ENCODE measurements around the gene JUND. TPM values are rescaled to one million over a fixed set of nuclear protein-coding genes. Genes with fewer than 3 reads are reported as not detected.

The JUND gene
- total and polyA plus RNA-seq, 5 donors from 2014 or later = 30.7 to 1,564 (median 71.7) TPM

GRCh38 chr19:18291590-18292461, 10.4 kb upstream of the JUND start:
- peaks cover 5% of the 10 kb centered on the region for H3K27me3 Mint-ChIP-seq
- peak overlapping the region; percentile 99 for H3K27ac ChIP-seq (ENCODE audit: insufficient read depth, low read length, poor library complexity, severe bottlenecking)
- no peaks in the 10 kb centered on the region for H3K9me3 Mint-ChIP-seq
- peaks cover 15 to 61% (median 28%) of the 10 kb centered on the region in 4 donors for H3K4me1 Mint-ChIP-seq
- ATAC-seq (ENCODE audit: low read depth in 2 of 2) = peak in 1 of 2 donors; percentile 26
- H3K36me3 ChIP-seq (ENCODE audit: control insufficient read depth, insufficient read depth, low read length) = no peaks in the 10 kb centered on the region
- H3K4me1 ChIP-seq (ENCODE audit: control insufficient read depth, insufficient read depth, low read length, poor library complexity, severe bottlenecking) = peaks cover 57% of the 10 kb centered on the region
- H3K9me3 ChIP-seq (ENCODE audit: control insufficient read depth in 2 of 2, low read length in 2 of 2) = no peaks in the 10 kb centered on the region
- no peaks in the 10 kb centered on the region for H3K27me3 ChIP-seq (ENCODE audit: control insufficient read depth, insufficient read depth, low read length)
- peak overlapping the region; percentile 97 to 100 (median 99) for H3K27ac Mint-ChIP-seq
- H3K36me3 Mint-ChIP-seq = no peaks in the 10 kb centered on the region
- peak overlapping the region; percentile 65 for H3K4me3 ChIP-seq (ENCODE audit: low read depth, low read length)
- peak overlapping the region; percentile 91 to 94 (median 93) for H3K4me3 Mint-ChIP-seq
- peak; percentile 63 to 83 (median 72) for DNase-seq

DNA sequence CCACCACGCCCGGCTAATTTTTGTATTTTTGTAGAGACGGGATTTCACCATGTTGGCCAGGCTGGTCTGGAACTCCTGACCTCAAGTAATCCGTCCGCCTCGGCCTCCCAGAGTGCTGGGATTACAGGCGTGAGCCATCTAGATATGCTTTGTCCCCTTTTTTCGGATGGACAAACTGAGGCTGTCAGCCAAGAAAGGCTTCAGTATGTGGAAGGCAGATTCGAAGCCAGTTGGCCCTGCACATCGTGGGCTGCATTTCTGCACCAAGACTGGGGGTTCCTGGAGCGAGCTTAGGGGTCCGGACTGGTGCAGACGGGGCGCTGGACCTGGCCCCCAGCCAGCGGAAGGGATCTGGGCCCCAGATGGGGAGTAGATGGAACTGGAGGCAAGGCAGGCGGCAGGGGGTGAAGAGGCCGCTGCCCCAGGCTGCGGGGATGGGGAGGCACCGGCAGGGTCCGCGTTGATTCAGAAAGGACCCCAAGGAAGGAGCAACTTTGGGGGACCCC, 9.7 kb upstream of the JUND start:
- Mint-ChIP-seq H3K4me3 (peak overlapping the region; percentile 91 to 94 (median 93)), H3K36me3 (no peaks in the 10 kb centered on the region), H3K27me3 (peaks cover 5% of the 10 kb centered on the region), H3K4me1 (peaks cover 15 to 63% (median 32%) of the 10 kb centered on the region in 4 donors), H3K27ac (peak overlapping the region; percentile 97 to 100 (median 99)), H3K9me3 (peaks cover 0 to 2% (median 0%) of the 10 kb centered on the region in 7 donors)
- Histone ChIP-seq H3K27ac (ENCODE audit: insufficient read depth, low read length, poor library complexity, severe bottlenecking) (peak overlapping the region; percentile 99), H3K4me1 (ENCODE audit: control insufficient read depth, insufficient read depth, low read length, poor library complexity, severe bottlenecking) (peaks cover 57% of the 10 kb centered on the region), H3K27me3 (ENCODE audit: control insufficient read depth, insufficient read depth, low read length) (no peaks in the 10 kb centered on the region), H3K4me3 (ENCODE audit: low read depth, low read length) (no peak overlapping the region), H3K9me3 (ENCODE audit: control insufficient read depth in 2 of 2, low read length in 2 of 2) (no peaks in the 10 kb centered on the region), H3K36me3 (ENCODE audit: control insufficient read depth, insufficient read depth, low read length) (no peaks in the 10 kb centered on the region)
- no peak for ATAC-seq (ENCODE audit: low read depth in 2 of 2)
- DNase-seq = peak in 2 of 3 donors; percentile 13 to 22

GRCh38 chr19:18290302-18291018, 9.0 kb upstream of the JUND start:
- H3K4me1 Mint-ChIP-seq = peaks cover 15 to 68% (median 36%) of the 10 kb centered on the region in 4 donors
- no peak overlapping the region for H3K4me3 ChIP-seq (ENCODE audit: low read depth, low read length)
- peaks cover 60% of the 10 kb centered on the region for H3K4me1 ChIP-seq (ENCODE audit: control insufficient read depth, insufficient read depth, low read length, poor library complexity, severe bottlenecking)
- H3K27me3 Mint-ChIP-seq = peaks cover 5% of the 10 kb centered on the region
- peak overlapping the region; percentile 97 to 100 (median 99) for H3K27ac Mint-ChIP-seq
- peaks cover 0 to 2% (median 0%) of the 10 kb centered on the region in 7 donors for H3K9me3 Mint-ChIP-seq
- H3K36me3 ChIP-seq (ENCODE audit: control insufficient read depth, insufficient read depth, low read length) = no peaks in the 10 kb centered on the region
- no peaks in the 10 kb centered on the region for H3K36me3 Mint-ChIP-seq
- H3K4me3 Mint-ChIP-seq = peak overlapping the region; percentile 79 to 93 (median 92)
- peak; percentile 67 to 98 (median 72) for DNase-seq
- ATAC-seq (ENCODE audit: low read depth in 2 of 2) = peak; percentile 66 to 68
- H3K27ac ChIP-seq (ENCODE audit: insufficient read depth, low read length, poor library complexity, severe bottlenecking) = peak overlapping the region; percentile 99
- no peaks in the 10 kb centered on the region for H3K27me3 ChIP-seq (ENCODE audit: control insufficient read depth, insufficient read depth, low read length)
- H3K9me3 ChIP-seq (ENCODE audit: control insufficient read depth in 2 of 2, low read length in 2 of 2) = no peaks in the 10 kb centered on the region

DNA sequence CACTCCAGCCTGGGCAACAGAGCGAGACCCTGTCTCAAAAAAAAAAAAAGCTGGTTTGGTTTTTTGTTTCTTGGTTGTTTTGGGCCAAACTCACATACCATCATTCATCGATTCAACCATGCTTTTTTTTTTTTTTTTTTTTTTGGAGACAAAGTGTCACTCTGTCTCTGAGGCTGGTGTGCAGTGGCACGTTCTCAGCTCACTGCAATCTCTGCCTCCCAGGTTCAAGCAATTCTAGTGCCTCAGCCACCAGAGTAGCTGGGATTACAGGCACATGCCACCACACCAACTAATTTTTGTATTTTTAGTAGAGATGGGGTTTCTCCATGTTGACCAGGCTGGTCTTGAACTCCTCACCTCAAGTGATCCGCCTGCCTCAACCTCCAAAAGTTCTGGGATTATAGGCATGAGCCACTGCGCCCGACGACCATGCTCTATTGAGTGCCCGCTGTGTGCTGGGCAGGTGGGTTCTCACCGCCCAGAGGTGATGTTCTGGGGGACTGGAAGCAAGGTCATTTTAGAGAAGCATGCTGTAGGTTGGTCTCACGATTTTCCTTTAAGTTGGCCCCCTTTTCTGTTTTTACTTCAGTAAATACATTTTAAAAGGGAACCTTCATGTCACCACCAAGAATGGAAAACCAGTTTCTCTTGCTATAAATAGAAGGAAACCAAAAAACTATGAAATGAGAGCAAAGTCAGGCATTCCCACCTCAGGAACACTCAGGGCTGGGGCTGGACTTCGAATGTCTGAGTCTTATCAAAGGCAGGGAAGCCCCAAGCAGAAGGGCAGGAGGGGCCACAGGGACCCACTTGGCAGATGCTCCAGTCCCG, 8.3 kb upstream of the JUND start:
- H3K36me3 Mint-ChIP-seq = no peaks in the 10 kb centered on the region
- peaks cover 64% of the 10 kb centered on the region for H3K4me1 ChIP-seq (ENCODE audit: control insufficient read depth, insufficient read depth, low read length, poor library complexity, severe bottlenecking)
- H3K4me3 ChIP-seq (ENCODE audit: low read depth, low read length) = no peak overlapping the region
- H3K9me3 Mint-ChIP-seq = peaks cover 0 to 2% (median 0%) of the 10 kb centered on the region in 7 donors
- peak overlapping the region; percentile 99 for H3K27ac ChIP-seq (ENCODE audit: insufficient read depth, low read length, poor library complexity, severe bottlenecking)
- H3K9me3 ChIP-seq (ENCODE audit: control insufficient read depth in 2 of 2, low read length in 2 of 2) = no peaks in the 10 kb centered on the region
- peaks cover 5% of the 10 kb centered on the region for H3K27me3 Mint-ChIP-seq
- H3K27ac Mint-ChIP-seq = peak overlapping the region; percentile 93 to 100 (median 99)
- DNase-seq (no peak), ATAC-seq (ENCODE audit: low read depth in 2 of 2) (no peak)
- peak overlapping the region; percentile 75 to 93 (median 84) for H3K4me3 Mint-ChIP-seq
- H3K4me1 Mint-ChIP-seq = peaks cover 18 to 71% (median 41%) of the 10 kb centered on the region in 4 donors
- no peaks in the 10 kb centered on the region for H3K36me3 ChIP-seq (ENCODE audit: control insufficient read depth, insufficient read depth, low read length)
- no peaks in the 10 kb centered on the region for H3K27me3 ChIP-seq (ENCODE audit: control insufficient read depth, insufficient read depth, low read length)

DNA sequence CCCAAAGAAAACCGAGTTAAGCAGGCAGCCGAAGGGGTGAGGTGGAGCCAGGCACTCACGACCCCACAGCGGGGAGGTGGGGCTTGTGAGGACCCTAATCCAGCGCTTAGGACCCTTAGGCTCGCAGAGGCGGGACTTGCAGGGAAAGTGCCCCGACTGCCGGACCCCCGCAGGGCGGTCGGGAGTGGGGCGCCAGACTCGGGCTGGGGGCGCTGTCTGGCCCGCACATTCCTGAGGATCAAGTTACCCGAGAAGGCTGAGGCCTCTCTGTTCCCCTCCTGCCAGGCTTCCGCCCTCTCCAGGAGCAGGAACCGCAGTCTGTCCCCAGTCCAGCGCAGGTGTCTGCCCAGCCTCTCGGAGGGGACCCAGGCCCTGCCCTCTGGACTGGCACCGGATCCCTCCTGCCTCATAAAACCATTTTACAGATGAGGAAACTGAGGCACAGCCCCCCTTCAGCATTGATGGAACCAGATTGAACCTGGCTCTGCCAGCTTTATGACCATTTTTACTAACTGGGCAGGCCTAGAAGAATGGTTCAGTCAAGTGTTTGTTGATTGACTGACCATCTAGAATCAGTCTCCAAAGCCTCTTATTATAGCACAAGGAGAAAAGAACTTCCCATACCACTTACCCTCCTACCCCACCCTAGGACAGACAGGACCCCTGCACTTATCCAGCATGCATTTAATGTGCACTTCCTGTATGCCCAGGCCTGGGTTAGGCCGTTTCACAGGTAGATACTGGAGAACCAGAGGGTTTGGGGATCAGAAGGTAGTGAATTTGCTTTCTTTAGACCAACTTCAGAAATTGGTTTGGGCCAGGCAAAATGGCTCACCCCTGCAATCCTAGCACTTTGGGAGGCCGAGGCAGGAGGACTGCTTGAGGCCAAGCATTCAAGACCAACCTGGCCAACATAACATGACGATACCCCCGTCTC, 6.7 kb upstream of the JUND start:
- no peaks in the 10 kb centered on the region for H3K36me3 Mint-ChIP-seq
- H3K9me3 Mint-ChIP-seq = peaks cover 0 to 2% (median 0%) of the 10 kb centered on the region in 7 donors
- peak overlapping the region in 1 of 4 donors; percentile 54 for H3K4me3 Mint-ChIP-seq
- H3K4me1 Mint-ChIP-seq = peaks cover 17 to 64% (median 33%) of the 10 kb centered on the region in 4 donors
- peak overlapping the region in 1 of 3 donors; percentile 43 for H3K27ac Mint-ChIP-seq
- no peaks in the 10 kb centered on the region for H3K9me3 ChIP-seq (ENCODE audit: control insufficient read depth in 2 of 2, low read length in 2 of 2)
- no peaks in the 10 kb centered on the region for H3K27me3 ChIP-seq (ENCODE audit: control insufficient read depth, insufficient read depth, low read length)
- no peaks in the 10 kb centered on the region for H3K36me3 ChIP-seq (ENCODE audit: control insufficient read depth, insufficient read depth, low read length)
- H3K4me3 ChIP-seq (ENCODE audit: low read depth, low read length) = no peak overlapping the region
- DNase-seq (no peak), ATAC-seq (ENCODE audit: low read depth in 2 of 2) (no peak)
- peaks cover 5% of the 10 kb centered on the region for H3K27me3 Mint-ChIP-seq
- peaks cover 56% of the 10 kb centered on the region for H3K4me1 ChIP-seq (ENCODE audit: control insufficient read depth, insufficient read depth, low read length, poor library complexity, severe bottlenecking)
- no peak overlapping the region for H3K27ac ChIP-seq (ENCODE audit: insufficient read depth, low read length, poor library complexity, severe bottlenecking)

GRCh38 chr19:18286973-18287635, 5.7 kb upstream of the JUND start:
- Mint-ChIP-seq H3K9me3 (peaks cover 0 to 2% (median 0%) of the 10 kb centered on the region in 7 donors), H3K36me3 (no peaks in the 10 kb centered on the region), H3K27ac (peak overlapping the region in 2 of 3 donors; percentile 88 to 95), H3K4me3 (peak overlapping the region in 2 of 4 donors; percentile 54 to 75), H3K27me3 (peaks cover 5% of the 10 kb centered on the region), H3K4me1 (peaks cover 14 to 66% (median 36%) of the 10 kb centered on the region in 4 donors)
- Histone ChIP-seq H3K4me3 (ENCODE audit: low read depth, low read length) (no peak overlapping the region), H3K4me1 (ENCODE audit: control insufficient read depth, insufficient read depth, low read length, poor library complexity, severe bottlenecking) (peaks cover 57% of the 10 kb centered on the region), H3K27ac (ENCODE audit: insufficient read depth, low read length, poor library complexity, severe bottlenecking) (no peak overlapping the region), H3K36me3 (ENCODE audit: control insufficient read depth, insufficient read depth, low read length) (no peaks in the 10 kb centered on the region), H3K9me3 (ENCODE audit: control insufficient read depth in 2 of 2, low read length in 2 of 2) (no peaks in the 10 kb centered on the region), H3K27me3 (ENCODE audit: control insufficient read depth, insufficient read depth, low read length) (no peaks in the 10 kb centered on the region)
- DNase-seq (no peak), ATAC-seq (ENCODE audit: low read depth in 2 of 2) (no peak)
